Kidney glomerular epithelial cell (primary cell): ENCODE measurements around the gene BMP4.
"Not testable (repeated sequence)": the region's sequence is repeated elsewhere in the genome, so short reads cannot be mapped to it uniquely, and the experiment has no call there.

Source experiments
- DNase-seq: peaks from one replicate; lab custom pipeline; 2025; lab: John Stamatoyannopoulos, UW

The BMP4 gene

DNA sequence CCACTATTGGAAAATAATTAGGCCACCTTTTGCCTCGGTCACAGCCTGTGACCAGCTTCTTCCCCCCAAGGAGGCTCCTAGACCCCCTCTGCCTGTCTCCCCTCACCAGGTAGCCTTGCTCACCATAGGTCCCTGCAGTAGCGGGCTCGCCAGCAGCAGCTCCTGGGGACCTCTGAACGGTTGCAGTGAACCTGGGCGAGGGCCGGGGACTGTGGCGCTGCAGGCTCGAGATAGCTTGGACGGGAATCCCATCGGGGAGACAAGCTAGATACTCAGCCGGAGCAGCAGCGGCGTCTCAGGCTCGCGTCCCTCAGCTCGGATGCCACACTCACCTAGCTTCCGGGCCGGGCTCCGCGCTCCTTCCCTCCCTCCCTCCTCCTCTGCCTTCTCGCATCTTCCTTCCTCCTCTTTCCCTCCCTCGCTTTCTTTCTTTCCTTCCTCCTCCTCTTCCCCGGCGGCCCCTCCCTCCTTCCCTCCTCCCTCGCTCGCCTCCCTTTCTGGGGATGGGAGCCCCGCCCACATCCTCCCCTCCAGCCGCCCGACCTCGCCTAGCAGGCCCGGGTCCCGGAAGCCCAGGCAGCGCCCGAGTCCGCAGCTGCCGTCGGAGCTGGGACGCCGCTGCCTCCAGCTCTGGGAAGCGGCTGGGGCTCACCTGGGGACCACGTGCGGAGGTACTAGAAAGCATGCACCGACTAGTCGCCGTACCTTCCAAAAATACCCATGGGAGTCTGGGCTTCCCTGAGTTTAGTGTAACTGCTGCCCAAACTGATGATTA is at the start of gene BMP4:
Gene BMP4 (minus strand): TSS at position 399 of the 775 bp plus-strand sequence. CDS start 4,603 bp downstream, outside the sequence.
- peak; percentile 71 for DNase-seq

DNA sequence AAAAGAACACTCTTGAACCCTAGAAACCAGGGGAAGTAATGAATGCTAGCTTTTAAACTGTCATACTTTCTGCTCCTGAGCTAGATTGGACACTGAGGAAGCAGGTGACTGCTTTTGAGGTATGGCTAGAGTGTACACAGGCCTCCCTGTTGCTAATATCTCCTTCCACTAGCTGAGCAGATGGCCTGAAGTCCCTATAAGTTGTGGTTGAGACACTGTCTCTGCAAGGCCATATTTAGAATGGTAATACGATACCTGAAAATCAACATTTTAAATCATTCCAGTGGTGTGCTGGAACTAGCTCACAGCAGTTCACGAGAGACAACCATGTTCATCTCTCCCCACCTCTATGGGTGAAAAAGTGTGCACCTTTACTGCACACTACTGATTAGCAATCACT is 46.4 kb upstream of the BMP4 start:
- DNase-seq: no peak

GRCh38 chr14:54002653-54003052 is 46.0 kb upstream of the BMP4 start:
- DNase-seq: peak; percentile 51

- peak; percentile 19 for DNase-seq
Observed at GRCh38 chr14:54001189-54001878, 44.7 kb upstream of the BMP4 start.

- DNase-seq: peak; percentile 71
Observed at GRCh38 chr14:54000341-54000811, 43.8 kb upstream of the BMP4 start.

DNA sequence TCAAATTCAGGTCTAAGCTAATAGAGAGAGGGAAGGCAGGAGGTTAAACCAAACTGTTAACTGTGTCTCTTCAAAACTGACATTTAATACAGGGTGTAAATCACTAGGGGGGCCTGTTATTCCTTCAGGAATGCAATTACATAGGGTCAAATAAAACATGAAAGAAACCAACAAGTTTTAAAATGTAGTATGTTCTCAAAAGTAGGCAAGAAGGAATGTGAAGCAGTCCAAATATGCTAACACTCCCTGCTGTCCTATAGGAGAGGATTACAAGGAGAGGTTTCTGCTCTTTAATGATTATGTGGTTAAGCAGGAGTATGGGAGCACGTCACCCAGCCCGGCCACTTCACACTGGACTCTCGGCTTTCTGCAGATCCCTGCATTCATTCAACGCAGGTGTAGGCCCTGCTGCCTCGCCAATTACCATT is 42.5 kb upstream of the BMP4 start:
- DNase-seq: peak; percentile 81

- DNase-seq: no peak
Observed at GRCh38 chr14:53996041-53996440, 39.4 kb upstream of the BMP4 start.

DNA sequence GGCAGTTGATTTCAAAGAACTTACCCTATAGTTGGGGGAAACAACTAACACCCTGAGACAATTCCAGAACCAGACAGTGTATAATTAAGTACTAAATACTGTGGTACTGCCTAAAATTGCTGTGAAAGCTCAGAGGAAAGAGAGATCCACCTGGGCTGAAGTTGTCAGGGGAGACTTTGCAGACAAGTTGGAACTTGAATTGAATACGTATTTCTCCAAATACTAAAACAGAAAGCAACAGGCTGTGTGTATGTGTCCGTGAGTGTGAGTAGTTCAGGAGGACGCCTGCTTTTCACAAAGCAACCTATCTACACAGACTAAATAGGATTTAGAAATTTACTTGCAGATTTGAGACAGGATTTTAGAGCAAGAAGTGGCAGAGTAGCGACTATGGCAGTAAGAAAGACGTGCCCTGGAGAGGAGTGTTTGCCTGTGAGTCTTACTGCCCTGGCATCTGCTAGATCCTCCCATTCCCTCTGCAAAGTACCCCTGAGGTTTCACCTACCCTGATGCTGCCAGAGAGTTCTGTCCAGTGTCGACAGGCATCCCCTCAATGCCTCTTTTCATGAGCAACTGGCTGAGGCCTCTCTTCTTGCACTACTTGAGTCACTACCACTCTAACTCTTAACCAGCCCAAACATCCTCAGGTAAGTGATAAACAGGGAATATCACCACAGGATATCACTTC is 37.4 kb upstream of the BMP4 start:
- DNase-seq: no peak

DNA sequence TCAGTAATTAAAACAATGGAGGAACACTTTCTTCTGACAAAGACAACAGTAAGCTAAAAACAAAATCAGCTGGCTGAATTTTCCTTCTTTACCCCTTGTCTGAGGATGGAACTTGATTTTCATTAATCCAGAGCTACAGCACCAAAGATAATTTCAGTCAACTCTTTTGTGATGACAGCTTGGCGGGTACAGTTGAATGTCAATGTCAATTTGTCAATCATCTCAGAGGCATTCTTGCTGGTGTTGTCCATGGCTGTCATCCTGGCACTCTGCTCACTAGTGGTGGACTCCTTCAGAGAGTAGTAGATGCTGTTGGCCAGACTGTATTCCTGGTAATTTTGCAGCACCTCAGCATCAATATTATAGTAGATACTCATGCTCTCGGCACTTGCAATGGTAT is 34.4 kb upstream of the BMP4 start:
- no peak for DNase-seq

- not testable (repeated sequence) for DNase-seq
Observed at GRCh38 chr14:53986718-53987117, 30.1 kb upstream of the BMP4 start.

GRCh38 chr14:53984958-53985357 is 28.3 kb upstream of the BMP4 start:
- not testable (repeated sequence) for DNase-seq

DNA sequence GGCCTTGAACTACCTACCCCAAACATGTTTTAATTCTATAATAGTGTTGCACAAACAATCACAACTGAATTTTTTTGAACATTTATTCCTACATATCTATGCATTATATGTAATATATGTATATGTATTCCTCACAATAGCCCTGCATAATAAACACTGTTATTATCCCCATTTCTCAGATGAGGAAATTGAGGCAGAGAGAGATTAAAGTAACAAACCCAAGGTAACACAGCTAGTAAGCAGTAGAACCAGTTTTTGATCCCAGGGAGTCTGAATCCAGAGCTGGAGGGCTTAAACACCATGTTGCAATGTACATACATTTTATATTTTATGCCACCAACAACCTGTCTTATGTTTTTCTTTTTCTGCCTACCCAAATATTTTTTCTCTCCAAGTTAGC is 26.5 kb upstream of the BMP4 start:
- no peak for DNase-seq

DNA sequence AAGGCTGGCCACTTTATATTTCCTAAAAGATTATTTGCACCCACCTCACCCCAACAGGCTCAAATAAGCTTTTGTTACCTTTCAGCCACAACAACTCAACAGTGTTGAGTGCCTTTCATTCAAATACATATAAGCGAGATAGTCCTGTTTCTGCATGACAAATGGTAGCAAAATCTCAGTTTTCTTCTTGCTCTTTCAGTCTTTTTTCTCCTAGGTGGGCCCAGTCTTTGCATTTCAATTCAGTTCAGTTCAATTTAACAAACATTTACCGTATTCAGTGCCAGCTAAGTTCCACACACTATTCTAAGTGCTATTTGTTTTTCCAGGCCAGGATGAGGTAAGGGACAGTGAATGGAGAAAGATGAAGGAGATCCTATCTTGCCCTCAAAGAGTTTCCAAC is 25.9 kb upstream of the BMP4 start:
- no peak for DNase-seq

GRCh38 chr14:53979747-53980642 is 23.4 kb upstream of the BMP4 start:
- DNase-seq: peak; percentile 6

- DNase-seq: no peak
Observed at GRCh38 chr14:53979113-53979681, 22.6 kb upstream of the BMP4 start.

DNA sequence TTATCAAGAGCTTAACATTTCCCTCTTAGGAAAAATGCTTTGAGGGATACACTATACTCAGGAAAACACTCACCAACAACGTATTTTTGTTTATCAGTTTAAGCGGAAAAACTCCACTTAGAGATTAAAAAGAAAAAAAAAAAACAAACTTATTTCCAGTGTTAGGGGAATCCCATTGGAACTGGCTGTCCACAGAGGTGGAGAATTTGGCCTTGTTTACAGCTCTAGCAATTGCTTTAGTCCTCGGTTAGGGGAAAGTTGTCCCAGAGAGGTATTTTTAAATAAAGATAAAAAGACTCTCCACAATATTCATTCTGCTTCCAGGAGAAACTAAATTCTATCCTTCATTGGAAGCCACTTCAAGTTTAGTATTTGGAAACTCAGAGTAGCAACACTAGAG is 21.6 kb upstream of the BMP4 start:
- no peak for DNase-seq

- DNase-seq: no peak
Observed at GRCh38 chr14:53975444-53975843, 18.8 kb upstream of the BMP4 start.

- no peak for DNase-seq
Observed at GRCh38 chr14:53971521-53971920, 14.9 kb upstream of the BMP4 start.

DNA sequence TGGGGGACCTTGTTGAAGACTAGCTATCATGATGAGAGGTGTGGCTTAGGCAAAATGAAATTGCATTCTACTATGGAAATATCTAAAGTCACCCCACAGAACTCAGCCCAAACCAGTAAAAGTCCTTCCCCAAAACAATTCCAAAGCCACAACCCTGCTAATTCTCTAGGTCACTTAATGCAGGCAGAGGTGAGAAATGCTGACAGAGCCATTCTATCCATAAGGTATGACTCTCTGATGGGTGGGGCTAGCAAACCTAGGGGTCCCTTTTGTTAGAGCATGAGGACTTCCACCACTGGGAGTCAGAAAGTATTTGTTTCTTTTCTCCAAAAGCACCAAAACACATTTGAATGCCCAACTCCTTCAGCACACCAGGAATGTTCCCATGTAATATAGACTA is 12.7 kb upstream of the BMP4 start:
- no peak for DNase-seq

DNA sequence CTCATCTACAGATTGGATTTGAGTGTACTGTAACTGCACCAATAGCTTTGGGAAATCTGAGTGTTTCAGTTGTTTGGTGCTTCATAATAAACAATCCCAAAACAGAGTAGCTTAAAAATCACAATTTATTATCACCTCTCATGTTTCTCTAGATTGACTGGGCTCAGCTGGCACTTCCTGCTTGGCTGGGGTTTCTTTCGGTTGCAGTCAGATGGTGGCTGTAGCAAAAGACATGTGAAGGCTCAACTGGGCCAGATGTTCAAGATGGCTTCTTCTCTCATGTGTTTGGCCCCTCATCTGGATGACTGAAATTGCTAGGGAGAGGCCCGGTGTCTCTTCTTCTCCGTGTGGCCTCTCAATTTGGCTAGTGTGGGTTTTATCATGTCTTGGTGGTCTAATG is 12.1 kb upstream of the BMP4 start:
- DNase-seq: no peak

- no peak for DNase-seq
Observed at GRCh38 chr14:53967606-53968005, 11.0 kb upstream of the BMP4 start.
